IMR-90 (cell line): Measurements from ENCODE around the gene ELK3. TPM values are rescaled to one million over a fixed set of nuclear protein-coding genes. Genes with fewer than 3 reads are reported as not detected.

ENCODE experiments used
- ATAC-seq: fragments of 200-7000 bp; cut with Tn5 transposase; 2 replicates; pipeline ENCODE4 v1.9.1; 2020; ENCODE audit warnings: low read depth, mild to moderate bottlenecking, moderate library complexity
- BruUV-seq: library from RNA; stranded (reverse); fragments of 400-500 nt; replicated peaks from 2 replicates; lab custom pipeline; 2021; lab: Mats Ljungman, UMichigan
- CTCF ChIA-PET: fragments of 300-600 bp; formaldehyde crosslinking; extraction: SDS; loops from one replicate; lab custom pipeline; 2021; ENCODE audit warnings: antibody characterized with exemption; lab: Yijun Ruan, JAX
- POLR2A ChIA-PET: fragments of 300-600 bp; sonication (Branson Sonifier 250); formaldehyde crosslinking; loops from one replicate; lab custom pipeline; 2022; ENCODE audit warnings: antibody characterized with exemption; ENCODE audit not compliant: unreplicated experiment; lab: Charles Lee
- DNase-seq: peaks from one replicate; pipeline ENCODE4 v3.0.0; 2013
- H2AFZ ChIP-seq: replicated peaks from 2 replicates; pipeline ENCODE3; 2013; ENCODE audit warnings: low read length, mild to moderate bottlenecking; ENCODE audit not compliant: poor library complexity
- H2AK5ac ChIP-seq: 2 replicates; pipeline ENCODE4 v1.6.1; 2013; ENCODE audit warnings: low read depth, low read length, inconsistent platforms
- H2AK9ac ChIP-seq: replicated peaks from 2 replicates; pipeline ENCODE3; 2013; ENCODE audit warnings: mild to moderate bottlenecking, low read depth, low read length, moderate library complexity; ENCODE audit not compliant: poor library complexity
- H2BK120ac ChIP-seq: 2 replicates; pipeline ENCODE4 v1.6.1; 2013; ENCODE audit warnings: low read depth, low read length, inconsistent platforms
- H2BK15ac ChIP-seq: 3 replicates; pipeline ENCODE4 v1.6.1; 2013; ENCODE audit warnings: low read depth, low read length, inconsistent platforms
- H2BK20ac ChIP-seq: 2 replicates; pipeline ENCODE4 v1.6.1; 2013; ENCODE audit warnings: low read depth, mild to moderate bottlenecking, inconsistent platforms, low read length, moderate library complexity
- H2BK5ac ChIP-seq: 2 replicates; pipeline ENCODE4 v1.6.1; 2013; ENCODE audit warnings: mild to moderate bottlenecking, low read depth, low read length, inconsistent platforms; ENCODE audit not compliant: poor library complexity, severe bottlenecking
- H3K14ac ChIP-seq: replicated peaks from 2 replicates; pipeline ENCODE4 v1.6.1; 2013; ENCODE audit warnings: low read depth, low read length, inconsistent platforms
- H3K18ac ChIP-seq: 2 replicates; pipeline ENCODE4 v1.6.1; 2013; ENCODE audit warnings: low read depth, low read length, control low read depth
- H3K23ac ChIP-seq: 2 replicates; pipeline ENCODE4 v1.6.1; 2013; ENCODE audit warnings: low read depth, low read length, inconsistent platforms
- H3K27ac ChIP-seq: 2 replicates; pipeline ENCODE4 v1.5.1; 2013; ENCODE audit warnings: mild to moderate bottlenecking, control low read depth, low read length; ENCODE audit not compliant: insufficient read depth
- H3K27me3 ChIP-seq: 2 replicates; pipeline ENCODE4 v1.6.1; 2013; ENCODE audit warnings: low read length; ENCODE audit not compliant: control insufficient read depth, insufficient read depth
- H3K36me3 ChIP-seq: 2 replicates; pipeline ENCODE4 v1.6.1; 2013; ENCODE audit warnings: low read length, mixed read lengths; ENCODE audit not compliant: control insufficient read depth, insufficient read depth
- H3K4ac ChIP-seq: 2 replicates; pipeline ENCODE4 v1.6.1; 2013; ENCODE audit warnings: low read depth, low read length, inconsistent platforms
- H3K4me1 ChIP-seq: 2 replicates; pipeline ENCODE4 v1.6.1; 2013; ENCODE audit warnings: low read length, mixed read lengths; ENCODE audit not compliant: control insufficient read depth, insufficient read depth
- H3K4me2 ChIP-seq: 2 replicates; pipeline ENCODE4 v1.6.1; 2013; ENCODE audit warnings: low read depth, mild to moderate bottlenecking, control low read depth, low read length, moderate library complexity
- H3K4me3 ChIP-seq: 2 replicates; pipeline ENCODE4 v1.5.1; 2013; ENCODE audit warnings: low read depth, mild to moderate bottlenecking, control low read depth, low read length, moderate library complexity; ENCODE audit not compliant: insufficient read depth
- H3K56ac ChIP-seq: 2 replicates; pipeline ENCODE4 v1.6.1; 2013; ENCODE audit warnings: low read length, inconsistent platforms; ENCODE audit not compliant: insufficient read depth; ENCODE audit errors: extremely low read depth
- H3K79me1 ChIP-seq, 2 experiments: 2 replicates each; pipeline ENCODE4 v1.6.1; 2013; ENCODE audit warnings: low read length in 2 of 2, inconsistent platforms in 1 of 2, low read depth in 1 of 2
- H3K9ac ChIP-seq: 2 replicates; pipeline ENCODE4 v1.6.1; 2013; ENCODE audit warnings: low read depth, low read length, control low read depth
- H3K9me1 ChIP-seq: 2 replicates; pipeline ENCODE4 v1.6.1; 2013; ENCODE audit warnings: low read length, inconsistent platforms; ENCODE audit not compliant: insufficient read depth
- H3K9me3 ChIP-seq: 2 replicates; pipeline ENCODE4 v1.6.1; 2013; ENCODE audit warnings: low read length; ENCODE audit not compliant: control insufficient read depth, insufficient read depth
- H4K20me1 ChIP-seq: 2 replicates; pipeline ENCODE4 v1.6.1; 2013; ENCODE audit warnings: low read length, inconsistent platforms; ENCODE audit not compliant: insufficient read depth
- H4K5ac ChIP-seq: 2 replicates; pipeline ENCODE4 v1.6.1; 2013; ENCODE audit warnings: mild to moderate bottlenecking, low read depth, low read length, control low read depth
- H4K8ac ChIP-seq, 2 experiments: 2 replicates each; pipeline ENCODE4 v1.6.1; 2013; ENCODE audit warnings: low read depth in 2 of 2, low read length in 2 of 2, control low read depth in 1 of 2, inconsistent platforms in 1 of 2
- H4K91ac ChIP-seq: 2 replicates; pipeline ENCODE4 v1.6.1; 2013; ENCODE audit warnings: low read depth, low read length, inconsistent platforms; ENCODE audit not compliant: insufficient read depth
- BHLHE40 ChIP-seq: fragments of 150-350 bp; IDR thresholded peaks from 2 replicates; pipeline ENCODE4 v1.6.1; 2016; ENCODE audit warnings: mild to moderate bottlenecking, low read depth, low read length
- CEBPB ChIP-seq: IDR thresholded peaks from 2 replicates; pipeline ENCODE4 v1.6.1; 2012; ENCODE audit warnings: low read depth, low read length, improper control_type of control experiment
- CHD1 ChIP-seq: IDR thresholded peaks from 2 replicates; pipeline ENCODE4 v1.6.1; 2012; ENCODE audit warnings: low read depth, low read length, improper control_type of control experiment
- ELK1 ChIP-seq: fragments of 150-350 bp; IDR thresholded peaks from 2 replicates; pipeline ENCODE4 v1.6.1; 2016; ENCODE audit warnings: low read depth, mild to moderate bottlenecking, low read length, moderate library complexity, borderline replicate concordance
- FOS ChIP-seq: fragments of 150-350 bp; IDR thresholded peaks from 2 replicates; pipeline ENCODE4 v1.6.1; 2016; ENCODE audit warnings: low read depth, low read length
- MAFK ChIP-seq: IDR thresholded peaks from 2 replicates; pipeline ENCODE4 v1.6.1; 2012; ENCODE audit warnings: low read depth, low read length, improper control_type of control experiment
- MAZ ChIP-seq: IDR thresholded peaks from 2 replicates; pipeline ENCODE4 v1.6.1; 2012; ENCODE audit warnings: low read depth, mild to moderate bottlenecking, low read length, improper control_type of control experiment, moderate library complexity, borderline replicate concordance
- MXI1 ChIP-seq: IDR thresholded peaks from 2 replicates; pipeline ENCODE4 v1.6.1; 2012; ENCODE audit warnings: low read depth, mild to moderate bottlenecking, low read length, moderate library complexity, borderline replicate concordance
- NFE2L2 ChIP-seq: fragments of 150-350 bp; IDR thresholded peaks from 2 replicates; pipeline ENCODE4 v1.6.1; 2016; ENCODE audit warnings: low read depth, mild to moderate bottlenecking, low read length
- POLR2A ChIP-seq: IDR thresholded peaks from 2 replicates; pipeline ENCODE4 v1.6.1; 2012; ENCODE audit warnings: mild to moderate bottlenecking, low read depth, low read length
- RAD21 ChIP-seq: IDR thresholded peaks from 2 replicates; pipeline ENCODE4 v1.6.1; 2012; ENCODE audit warnings: low read length, improper control_type of control experiment
- RCOR1 ChIP-seq: IDR thresholded peaks from 2 replicates; pipeline ENCODE4 v1.6.1; 2012; ENCODE audit warnings: mild to moderate bottlenecking, low read length, improper control_type of control experiment; ENCODE audit not compliant: insufficient replicate concordance
- RFX5 ChIP-seq: IDR thresholded peaks from 2 replicates; pipeline ENCODE4 v1.8.0; 2012; ENCODE audit warnings: low read depth, mild to moderate bottlenecking, low read length, moderate library complexity
- SMC3 ChIP-seq: fragments of 150-350 bp; IDR thresholded peaks from 2 replicates; pipeline ENCODE4 v1.6.1; 2016; ENCODE audit warnings: low read depth, mild to moderate bottlenecking, antibody characterized with exemption, low read length, moderate library complexity
- USF2 ChIP-seq: fragments of 150-350 bp; IDR thresholded peaks from 2 replicates; pipeline ENCODE4 v1.6.1; 2017; ENCODE audit warnings: mild to moderate bottlenecking, antibody characterized with exemption, low read length, low read depth
- WGBS, 2 experiments: methylation state at CpG; one replicate each; pipeline versions ENCODE4 v1.1.5 to v1.1.7; 2013; ENCODE audit warnings: missing lambda C conversion rate in 2 of 2; ENCODE audit not compliant: insufficient read length in 1 of 2; ENCODE audit errors: extremely low coverage in 2 of 2; 5-methylcytosine and 5-hydroxymethylcytosine counted together
- dilution Hi-C: fragments of 300-500 bp; cut with HindIII; formaldehyde crosslinking; loops from one replicate; pipeline ENCODE4 v1.14.3; 2018; ENCODE audit warnings: low sequenced_read_pairs; ENCODE audit not compliant: unreplicated experiment
- in situ Hi-C: fragments of 300-500 bp; cut with MboI; formaldehyde crosslinking; loops from 3 replicates; pipeline ENCODE4 v1.14.3; 2019; ENCODE audit warnings: low sequenced_read_pairs, inconsistent platforms, mixed read lengths
- intact Hi-C: fragments of 100-400 bp; cut with micrococcal nuclease; formaldehyde crosslinking; loops from 2 replicates; pipeline ENCODE4 v1.10.0; 2022
- polyA plus RNA-seq, 3 experiments: library from polyadenylated mRNA; depleted of rRNA; stranded (reverse); fragments of >200 nt; gene quantifications; 2 replicates each; pipeline ENCODE4 v1.2.3, GENCODE V29; 2012; ENCODE audit warnings: low replicate concordance in 1 of 3
- total RNA-seq: library from RNA; depleted of rRNA; stranded (reverse); fragments of >200 nt; gene quantifications from 2 replicates; pipeline ENCODE4 v1.2.3, GENCODE V29; 2012
- TF ChIP-seq, protein P1 (sequence below): conservative IDR thresholded peaks from 2 replicates; pipeline ENCODE4 v1.5.1; 2012; ENCODE audit warnings: mild to moderate bottlenecking, low read depth, low read length, improper control_type of control experiment

The ELK3 gene
- total and polyA plus RNA-seq, 2 of the 4 experiments (the other 2 are of a cell fraction): 14.5 to 27.5 TPM

GRCh38 chr12:96240656-96241055, 46.5 kb downstream of the ELK3 start:
- H3K56ac ChIP-seq: no peak overlapping the region
- H4K5ac ChIP-seq: no peak overlapping the region
- H3K4ac ChIP-seq: no peak overlapping the region
- no peak overlapping the region for H4K8ac ChIP-seq
- no peak overlapping the region for H2AFZ ChIP-seq
- peaks cover 30% of the 10 kb centered on the region for H3K4me1 ChIP-seq
- H3K18ac ChIP-seq: no peak overlapping the region
- CTCF ChIA-PET: no interaction called here
- H2BK120ac ChIP-seq: no peak overlapping the region
- no peak overlapping the region for H3K14ac ChIP-seq
- dilution Hi-C loops (no loop called here), intact Hi-C loops (no loop called here), in situ Hi-C loops (no loop called here)
- peaks cover 40 to 86% of the 10 kb centered on the region in 2 experiments for H3K79me1 ChIP-seq
- no peak overlapping the region for H2AK9ac ChIP-seq
- H3K27ac ChIP-seq: no peak overlapping the region
- H3K9ac ChIP-seq: no peak overlapping the region
- TF ChIP-seq RCOR1 (no peak), MXI1 (no peak), USF2 (no peak), SMC3 (no peak), BHLHE40 (no peak), RFX5 (no peak), RAD21 (no peak), MAZ (no peak), MAFK (no peak), CHD1 (no peak), NFE2L2 (no peak), FOS (no peak), CEBPB (no peak), POLR2A (no peak), ELK1 (no peak)
- TF ChIP-seq, protein P1, sequence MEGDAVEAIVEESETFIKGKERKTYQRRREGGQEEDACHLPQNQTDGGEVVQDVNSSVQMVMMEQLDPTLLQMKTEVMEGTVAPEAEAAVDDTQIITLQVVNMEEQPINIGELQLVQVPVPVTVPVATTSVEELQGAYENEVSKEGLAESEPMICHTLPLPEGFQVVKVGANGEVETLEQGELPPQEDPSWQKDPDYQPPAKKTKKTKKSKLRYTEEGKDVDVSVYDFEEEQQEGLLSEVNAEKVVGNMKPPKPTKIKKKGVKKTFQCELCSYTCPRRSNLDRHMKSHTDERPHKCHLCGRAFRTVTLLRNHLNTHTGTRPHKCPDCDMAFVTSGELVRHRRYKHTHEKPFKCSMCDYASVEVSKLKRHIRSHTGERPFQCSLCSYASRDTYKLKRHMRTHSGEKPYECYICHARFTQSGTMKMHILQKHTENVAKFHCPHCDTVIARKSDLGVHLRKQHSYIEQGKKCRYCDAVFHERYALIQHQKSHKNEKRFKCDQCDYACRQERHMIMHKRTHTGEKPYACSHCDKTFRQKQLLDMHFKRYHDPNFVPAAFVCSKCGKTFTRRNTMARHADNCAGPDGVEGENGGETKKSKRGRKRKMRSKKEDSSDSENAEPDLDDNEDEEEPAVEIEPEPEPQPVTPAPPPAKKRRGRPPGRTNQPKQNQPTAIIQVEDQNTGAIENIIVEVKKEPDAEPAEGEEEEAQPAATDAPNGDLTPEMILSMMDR: no peak
- BruUV-seq: no TSS peak
- 59% methylated on average over 7 of the region's 11 CpGs; no CpG with 5 or more reads in 1 of the 2 experiments for WGBS, 2 experiments
- H2BK15ac ChIP-seq: no peak overlapping the region
- peaks cover 65% of the 10 kb centered on the region for H4K20me1 ChIP-seq
- no peak overlapping the region for H2AK5ac ChIP-seq
- H3K9me1 ChIP-seq: peaks cover 38% of the 10 kb centered on the region
- no peak for ATAC-seq
- POLR2A ChIA-PET: no interaction called here
- H3K9me3 ChIP-seq: no peaks in the 10 kb centered on the region
- no peak overlapping the region for H3K4me3 ChIP-seq
- H3K36me3 ChIP-seq: peaks cover 6% of the 10 kb centered on the region
- H2BK20ac ChIP-seq: no peak overlapping the region
- H2BK5ac ChIP-seq: no peak overlapping the region
- H3K4me2 ChIP-seq: no peak overlapping the region
- H4K91ac ChIP-seq: no peak overlapping the region
- H3K23ac ChIP-seq: peak overlapping the region; percentile 24; the same call in 1 of the 2 replicates
- H3K27me3 ChIP-seq: no peaks in the 10 kb centered on the region
- no peak for DNase-seq
